H9 (cell line): Measurements from ENCODE around the gene PRUNE2. TPM values are rescaled to one million over a fixed set of nuclear protein-coding genes. Genes with fewer than 3 reads are reported as not detected.
A peak's percentile ranks its signal among the peaks of the same experiment; 100 is the strongest.

Experiments used
- DNase-seq: peaks from one replicate; pipeline ENCODE4 v3.0.0-alpha.2; 2017
- H2AFZ ChIP-seq: one replicate; pipeline ENCODE4 v1.6.1; 2013; ENCODE audit warnings: mild to moderate bottlenecking, low read length, control low read depth, moderate library complexity
- H2AK5ac ChIP-seq: 2 replicates; pipeline ENCODE4 v1.6.1; 2013; ENCODE audit warnings: low read length, control low read depth, mixed read lengths; ENCODE audit not compliant: insufficient read length
- H2BK120ac ChIP-seq: one replicate; pipeline ENCODE4 v1.6.1; 2013; ENCODE audit warnings: low read depth, mild to moderate bottlenecking, low read length, control low read depth, inconsistent platforms; ENCODE audit not compliant: poor library complexity, severe bottlenecking
- H2BK12ac ChIP-seq: 2 replicates; pipeline ENCODE4 v1.6.1; 2013; ENCODE audit warnings: low read length, control low read depth, mixed read lengths, low read depth; ENCODE audit not compliant: insufficient read length
- H2BK15ac ChIP-seq: 2 replicates; pipeline ENCODE4 v1.6.1; 2013; ENCODE audit warnings: low read depth, low read length, control low read depth
- H2BK20ac ChIP-seq: one replicate; pipeline ENCODE4 v1.6.1; 2013; ENCODE audit warnings: low read depth, mild to moderate bottlenecking, low read length, control low read depth, inconsistent platforms; ENCODE audit not compliant: poor library complexity, severe bottlenecking
- H2BK5ac ChIP-seq: 2 replicates; pipeline ENCODE4 v1.6.1; 2013; ENCODE audit warnings: low read length, control low read depth, mixed read lengths; ENCODE audit not compliant: insufficient read length
- H3K14ac ChIP-seq: 2 replicates; pipeline ENCODE4 v1.6.1; 2013; ENCODE audit warnings: low read length, control low read depth; ENCODE audit not compliant: insufficient read depth
- H3K18ac ChIP-seq: 2 replicates; pipeline ENCODE4 v1.6.1; 2013; ENCODE audit warnings: low read depth, mild to moderate bottlenecking, mixed read lengths, low read length, control low read depth; ENCODE audit not compliant: insufficient read length
- H3K23ac ChIP-seq: 2 replicates; pipeline ENCODE4 v1.6.1; 2013; ENCODE audit warnings: low read length, control low read depth, mixed read lengths, low read depth; ENCODE audit not compliant: insufficient read length
- H3K23me2 ChIP-seq: 2 replicates; pipeline ENCODE4 v1.6.1; 2013; ENCODE audit warnings: low read depth, mild to moderate bottlenecking, mixed read lengths, low read length, control low read depth; ENCODE audit not compliant: insufficient read length, poor library complexity, severe bottlenecking
- H3K27ac ChIP-seq: 2 replicates; pipeline ENCODE4 v1.5.1; 2013; ENCODE audit warnings: low read length, control low read depth, mixed read lengths, low read depth; ENCODE audit not compliant: insufficient read length
- H3K27me3 ChIP-seq: 2 replicates; pipeline ENCODE4 v1.6.1; 2013; ENCODE audit warnings: low read length, control low read depth, inconsistent platforms; ENCODE audit not compliant: insufficient read depth
- H3K4ac ChIP-seq: 2 replicates; pipeline ENCODE4 v1.6.1; 2013; ENCODE audit warnings: low read depth, mild to moderate bottlenecking, control low read depth, inconsistent platforms, low read length, moderate library complexity
- H3K4me1 ChIP-seq: 2 replicates; pipeline ENCODE4 v1.6.1; 2013; ENCODE audit warnings: low read length, control low read depth, inconsistent platforms; ENCODE audit not compliant: insufficient read depth
- H3K4me2 ChIP-seq: 2 replicates; pipeline ENCODE4 v1.6.1; 2013; ENCODE audit warnings: low read length, control low read depth, mixed read lengths; ENCODE audit not compliant: insufficient read length, insufficient read depth
- H3K56ac ChIP-seq: 2 replicates; pipeline ENCODE4 v1.6.1; 2013; ENCODE audit warnings: low read depth, mild to moderate bottlenecking, mixed read lengths, low read length, control low read depth; ENCODE audit not compliant: insufficient read length
- H3K79me1 ChIP-seq: 2 replicates; pipeline ENCODE4 v1.6.1; 2013; ENCODE audit warnings: low read depth, mild to moderate bottlenecking, moderate library complexity, low read length, control low read depth, inconsistent platforms; ENCODE audit not compliant: insufficient read depth, poor library complexity, severe bottlenecking
- H3K79me2 ChIP-seq: 2 replicates; pipeline ENCODE4 v1.6.1; 2013; ENCODE audit warnings: low read length, control low read depth, inconsistent platforms; ENCODE audit not compliant: insufficient read depth
- H3K9ac ChIP-seq: 2 replicates; pipeline ENCODE4 v1.6.1; 2013; ENCODE audit warnings: low read length, control low read depth, mixed read lengths; ENCODE audit not compliant: insufficient read length; ENCODE audit errors: extremely low read depth
- H3K9me3 ChIP-seq: one replicate; pipeline ENCODE4 v1.6.1; 2013; ENCODE audit warnings: low read depth, low read length, inconsistent platforms; ENCODE audit not compliant: control insufficient read depth
- H3T11ph ChIP-seq: one replicate; pipeline ENCODE4 v1.6.1; 2013; ENCODE audit warnings: mild to moderate bottlenecking, low read length, control low read depth, inconsistent platforms
- H4K20me1 ChIP-seq: one replicate; pipeline ENCODE4 v1.6.1; 2013; ENCODE audit not compliant: control insufficient read depth, insufficient read length, insufficient read depth
- H4K5ac ChIP-seq: 2 replicates; pipeline ENCODE4 v1.6.1; 2013; ENCODE audit warnings: low read depth, mild to moderate bottlenecking, mixed read lengths, low read length, control low read depth; ENCODE audit not compliant: insufficient read length
- H4K8ac ChIP-seq: replicated peaks from 2 replicates; pipeline ENCODE4 v1.6.1; 2013; ENCODE audit warnings: low read length, control low read depth, mixed read lengths, low read depth; ENCODE audit not compliant: insufficient read length
- H4K91ac ChIP-seq: 2 replicates; pipeline ENCODE4 v1.6.1; 2013; ENCODE audit warnings: low read depth, mild to moderate bottlenecking, moderate library complexity, mixed read lengths, low read length, control low read depth; ENCODE audit not compliant: insufficient read length
- H3K27ac Mint-ChIP-seq, 3 experiments: 2 replicates in 2 of 3; 3 replicates in 1 of 3; pipeline ENCODE4 v1.8.0; 2020 to 2021; ENCODE audit warnings: mixed read lengths in 3 of 3, mild to moderate bottlenecking in 1 of 3, moderate library complexity in 1 of 3
- H3K27me3 Mint-ChIP-seq: 2 replicates; pipeline ENCODE4 v1.8.0; 2021; ENCODE audit warnings: low read depth, mild to moderate bottlenecking, moderate library complexity, mixed read lengths
- H3K36me3 Mint-ChIP-seq, 3 experiments: 2 replicates in 2 of 3; 3 replicates in 1 of 3; pipeline ENCODE4 v1.8.0; 2020 to 2021; ENCODE audit warnings: low read depth in 3 of 3, mixed read lengths in 3 of 3; ENCODE audit not compliant: insufficient read depth in 1 of 3
- H3K4me1 Mint-ChIP-seq, 2 experiments: 2 replicates each; pipeline ENCODE4 v1.8.0; 2020; ENCODE audit warnings: mixed read lengths in 2 of 2
- H3K4me3 Mint-ChIP-seq, 2 experiments: 2 replicates in 1 of 2; 3 replicates in 1 of 2; pipeline ENCODE4 v1.8.0; 2020 to 2021; ENCODE audit warnings: mild to moderate bottlenecking in 2 of 2, mixed read lengths in 2 of 2, moderate library complexity in 1 of 2
- H3K9me3 Mint-ChIP-seq, 2 experiments: 2 replicates in 1 of 2; 3 replicates in 1 of 2; pipeline ENCODE4 v1.8.0; 2020; ENCODE audit warnings: mild to moderate bottlenecking in 2 of 2, mixed read lengths in 2 of 2, moderate library complexity in 1 of 2
- WGBS: extraction: QIAGEN DNeasy Blood & Tissue Kit; methylation state at CpG from one replicate; pipeline ENCODE4 v1.1.7; 2013; ENCODE audit warnings: missing lambda C conversion rate, low lambda C conversion rate, mixed read lengths; ENCODE audit not compliant: insufficient read length; ENCODE audit errors: extremely low coverage; 5-methylcytosine and 5-hydroxymethylcytosine counted together
- total RNA-seq: library from RNA; stranded (reverse); gene quantifications from 2 replicates; pipeline ENCODE4 v1.2.1, GENCODE V29; 2021
- TF ChIP-seq, protein P1 (sequence below): fragments of 200-600 bp; sonication (generic); conservative IDR thresholded peaks from 3 replicates; pipeline ENCODE4 v1.8.0; 2021; ENCODE audit warnings: antibody characterized with exemption, mild to moderate bottlenecking

PRUNE2 gene
- total RNA-seq, 1 experiment from 2014 or later, result 12.1 TPM

GRCh38 chr9:76887003-76887821 is 18.7 kb downstream of the PRUNE2 start:
- Histone ChIP-seq H3K18ac (peak overlapping the region; percentile 5), H3K4me1 (peaks cover 20% of the 10 kb centered on the region), H2BK15ac (no peak overlapping the region), H2AFZ (no peak overlapping the region), H3K27me3 (no peaks in the 10 kb centered on the region), H3K4me2 (no peak overlapping the region), H2AK5ac (peak overlapping the region; percentile 15), H3K9ac (no peak overlapping the region), H3K9me3 (no peaks in the 10 kb centered on the region), H3K14ac (no peak overlapping the region), H4K20me1 (no peaks in the 10 kb centered on the region), H4K5ac (no peak overlapping the region), H4K8ac (no peak overlapping the region), H4K91ac (no peak overlapping the region), H3K23ac (no peak overlapping the region), H3T11ph (no peak overlapping the region), H3K23me2 (no peaks in the 10 kb centered on the region), H2BK12ac (no peak overlapping the region), H2BK120ac (no peak overlapping the region), H2BK5ac (no peak overlapping the region), H3K56ac (no peak overlapping the region), H2BK20ac (no peak overlapping the region), H3K27ac (peak overlapping the region; percentile 55), H3K79me2 (no peaks in the 10 kb centered on the region), H3K4ac (no peak overlapping the region; the same call in 1 of the 2 replicates), H3K79me1 (no peaks in the 10 kb centered on the region)
- peaks cover 0 to 5% (median 2%) of the 10 kb centered on the region in 3 experiments; a peak in 4 of 7 replicates for H3K36me3 Mint-ChIP-seq
- H3K4me1 Mint-ChIP-seq, result peaks cover 40 to 53% of the 10 kb centered on the region in 2 experiments
- WGBS, result no CpG with 5 or more reads among the region's 5 CpGs
- no peak overlapping the region for H3K4me3 Mint-ChIP-seq
- peaks cover 2% of the 10 kb centered on the region; the same call in 1 of the 2 replicates for H3K27me3 Mint-ChIP-seq
- no peak for DNase-seq
- TF ChIP-seq, protein P1, sequence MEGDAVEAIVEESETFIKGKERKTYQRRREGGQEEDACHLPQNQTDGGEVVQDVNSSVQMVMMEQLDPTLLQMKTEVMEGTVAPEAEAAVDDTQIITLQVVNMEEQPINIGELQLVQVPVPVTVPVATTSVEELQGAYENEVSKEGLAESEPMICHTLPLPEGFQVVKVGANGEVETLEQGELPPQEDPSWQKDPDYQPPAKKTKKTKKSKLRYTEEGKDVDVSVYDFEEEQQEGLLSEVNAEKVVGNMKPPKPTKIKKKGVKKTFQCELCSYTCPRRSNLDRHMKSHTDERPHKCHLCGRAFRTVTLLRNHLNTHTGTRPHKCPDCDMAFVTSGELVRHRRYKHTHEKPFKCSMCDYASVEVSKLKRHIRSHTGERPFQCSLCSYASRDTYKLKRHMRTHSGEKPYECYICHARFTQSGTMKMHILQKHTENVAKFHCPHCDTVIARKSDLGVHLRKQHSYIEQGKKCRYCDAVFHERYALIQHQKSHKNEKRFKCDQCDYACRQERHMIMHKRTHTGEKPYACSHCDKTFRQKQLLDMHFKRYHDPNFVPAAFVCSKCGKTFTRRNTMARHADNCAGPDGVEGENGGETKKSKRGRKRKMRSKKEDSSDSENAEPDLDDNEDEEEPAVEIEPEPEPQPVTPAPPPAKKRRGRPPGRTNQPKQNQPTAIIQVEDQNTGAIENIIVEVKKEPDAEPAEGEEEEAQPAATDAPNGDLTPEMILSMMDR, result no peak; the same call in 2 of the 3 replicates
- H3K9me3 Mint-ChIP-seq, result no peaks in the 10 kb centered on the region; a peak in 1 of 5 replicates
- H3K27ac Mint-ChIP-seq, result peak overlapping the region in 1 of 3 experiments; percentile 66; a peak in 3 of 7 replicates
